ENCODE measurements around the gene ACSL3.

The ACSL3 gene

GRCh38 chr2:222883420-222883819 lies 22.6 kb downstream of the ACSL3 start:
- no peak for DNase-seq

GRCh38 chr2:222884114-222884771 lies 23.4 kb downstream of the ACSL3 start:
- no peak for DNase-seq

- no peak for DNase-seq
Measured at GRCh38 chr2:222884805-222885424, 24.1 kb downstream of the ACSL3 start.

- no peak for DNase-seq
Measured at GRCh38 chr2:222887124-222887523, 26.3 kb downstream of the ACSL3 start.

GRCh38 chr2:222888716-222889115 lies 27.9 kb downstream of the ACSL3 start:
- no peak for DNase-seq

- no peak for DNase-seq
Measured at GRCh38 chr2:222891890-222892289, 31.1 kb downstream of the ACSL3 start.

- DNase-seq: no peak
Measured at GRCh38 chr2:222892321-222892720, 31.5 kb downstream of the ACSL3 start.

GRCh38 chr2:222892761-222893160 lies 31.9 kb downstream of the ACSL3 start:
- DNase-seq: no peak

GRCh38 chr2:222893716-222894115 lies 32.9 kb downstream of the ACSL3 start:
- no peak for DNase-seq

- no peak for DNase-seq
Measured at GRCh38 chr2:222895144-222895543, 34.3 kb downstream of the ACSL3 start.

- no peak for DNase-seq
Measured at GRCh38 chr2:222897898-222898297, 37.1 kb downstream of the ACSL3 start.

- no peak for DNase-seq
Measured at GRCh38 chr2:222899413-222900181, 38.8 kb downstream of the ACSL3 start.

GRCh38 chr2:222900354-222900753 lies 39.5 kb downstream of the ACSL3 start:
- no peak for DNase-seq

- no peak for DNase-seq
Measured at GRCh38 chr2:222902660-222903059, 41.8 kb downstream of the ACSL3 start.

GRCh38 chr2:222903234-222904220 lies 42.7 kb downstream of the ACSL3 start:
- DNase-seq: peak; percentile 40

- no peak for DNase-seq
Measured at GRCh38 chr2:222904557-222905258, 43.9 kb downstream of the ACSL3 start.

GRCh38 chr2:222907048-222907447 lies 46.2 kb downstream of the ACSL3 start:
- DNase-seq: no peak

GRCh38 chr2:222907790-222908441 lies 47.1 kb downstream of the ACSL3 start:
- no peak for DNase-seq

GRCh38 chr2:222909286-222909685 lies 48.5 kb downstream of the ACSL3 start:
- no peak for DNase-seq

GRCh38 chr2:222912117-222912516 lies 51.3 kb downstream of the ACSL3 start:
- DNase-seq: peak; percentile 27

- DNase-seq: no peak
Measured at GRCh38 chr2:222912776-222913175, 51.9 kb downstream of the ACSL3 start.

All from RPMI8226 (cell line).